Naive thymus-derived CD4-positive, alpha-beta T cell (primary cell): ENCODE results near the gene ENTPD6. TPM values are rescaled to one million over a fixed set of nuclear protein-coding genes. Genes with fewer than 3 reads are reported as not detected.

Experiments used
- ATAC-seq: fragments of 150-1000 bp; cut with Tn5 transposase; 2 replicates; pipeline ENCODE4 v1.10.0; 2021; ENCODE audit warnings: mild to moderate bottlenecking, moderate library complexity
- CTCF ChIA-PET: fragments of 350-600 bp; sonication (Branson Sonifier 250); formaldehyde crosslinking; loops from one replicate; lab custom pipeline; 2021; ENCODE audit warnings: antibody characterized with exemption; lab: Charles Lee
- POLR2A ChIA-PET: fragments of 350-600 bp; sonication (Branson Sonifier 250); formaldehyde crosslinking; loops from one replicate; lab custom pipeline; 2021; ENCODE audit warnings: antibody characterized with exemption, inconsistent platforms; lab: Charles Lee
- DNase-seq, 9 donors: peaks; one replicate each; pipeline versions ENCODE4 v3.0.0 to v3.0.0-alpha.2; 2020 to 2022; ENCODE audit warnings: mixed read lengths in 1 of 9
- H3K27ac ChIP-seq: one replicate; pipeline ENCODE4 v1.7.0; 2013; ENCODE audit warnings: mild to moderate bottlenecking, low read depth, low read length, moderate library complexity
- H3K27me3 ChIP-seq, 2 donors: one replicate each; pipeline ENCODE4 v1.7.0; 2013; ENCODE audit warnings: low read length in 2 of 2, mild to moderate bottlenecking in 2 of 2, moderate library complexity in 2 of 2; ENCODE audit not compliant: control insufficient read depth in 2 of 2, insufficient read depth in 2 of 2
- H3K36me3 ChIP-seq, 3 experiments: 1 replicate in 2 of 3; 2 replicates in 1 of 3; pipeline ENCODE4 v1.7.0; 2013; ENCODE audit warnings: low read length in 3 of 3, mild to moderate bottlenecking in 3 of 3, moderate library complexity in 1 of 3; ENCODE audit not compliant: insufficient read depth in 3 of 3, control insufficient read depth in 2 of 3
- H3K4me1 ChIP-seq, 2 donors: one replicate each; pipeline ENCODE4 v1.7.0; 2013; ENCODE audit warnings: low read length in 2 of 2, mild to moderate bottlenecking in 2 of 2, moderate library complexity in 1 of 2; ENCODE audit not compliant: control insufficient read depth in 2 of 2, insufficient read depth in 2 of 2
- H3K4me3 ChIP-seq: 2 replicates; pipeline ENCODE4 v1.7.0; 2013; ENCODE audit warnings: mild to moderate bottlenecking, low read length
- H3K9me3 ChIP-seq, 3 experiments: 1 replicate in 2 of 3; 2 replicates in 1 of 3; pipeline ENCODE4 v1.7.0; 2013; ENCODE audit warnings: low read length in 3 of 3; ENCODE audit not compliant: control insufficient read depth in 2 of 3
- H3K27ac Mint-ChIP-seq, 9 donors: one replicate each; pipeline ENCODE4 v1.8.0; 2020 to 2022; ENCODE audit warnings: mixed read lengths in 9 of 9, mild to moderate bottlenecking in 8 of 9, moderate library complexity in 5 of 9, inconsistent platforms in 2 of 9
- H3K27me3 Mint-ChIP-seq, 5 donors: one replicate each; pipeline ENCODE4 v1.8.0; 2021 to 2022; ENCODE audit warnings: mixed read lengths in 5 of 5, mild to moderate bottlenecking in 1 of 5
- H3K36me3 Mint-ChIP-seq, 5 donors: one replicate each; pipeline ENCODE4 v1.8.0; 2020 to 2022; ENCODE audit warnings: mixed read lengths in 5 of 5, mild to moderate bottlenecking in 3 of 5, inconsistent platforms in 1 of 5
- H3K4me1 Mint-ChIP-seq, 7 donors: one replicate each; pipeline ENCODE4 v1.8.0; 2020 to 2022; ENCODE audit warnings: mixed read lengths in 7 of 7, mild to moderate bottlenecking in 3 of 7, inconsistent platforms in 1 of 7
- H3K4me3 Mint-ChIP-seq, 10 donors: one replicate each; pipeline ENCODE4 v1.8.0; 2020 to 2022; ENCODE audit warnings: mild to moderate bottlenecking in 10 of 10, mixed read lengths in 10 of 10, moderate library complexity in 6 of 10, inconsistent platforms in 2 of 10
- H3K9me3 Mint-ChIP-seq, 11 donors: one replicate each; pipeline ENCODE4 v1.8.0; 2020 to 2022; ENCODE audit warnings: mixed read lengths in 11 of 11, mild to moderate bottlenecking in 4 of 11, inconsistent platforms in 1 of 11, moderate library complexity in 1 of 11
- intact Hi-C, 2 donors: fragments of 100-400 bp; cut with micrococcal nuclease; formaldehyde crosslinking; loops; one replicate each; pipeline ENCODE4 v1.15.1; 2023
- polyA plus RNA-seq, 2 donors: library from polyadenylated mRNA; unstranded; fragments of 300-500 nt; fragmentation: Illumina TruSeq; gene quantifications; one replicate each; pipeline ENCODE4 v1.2.3, GENCODE V29; 2021
- total RNA-seq, 6 experiments: library from RNA in 5 of 6; stranded (reverse) in 5 of 6; gene quantifications; 1 replicate in 5 of 6; 2 replicates in 1 of 6; pipeline ENCODE4 v1.2.3 and lab custom pipeline; 2021 to 2026

Gene ENTPD6
- total and polyA plus RNA-seq, 7 experiments from 2014 or later, result 41.1 to 108 (median 68.6) TPM

- intact Hi-C loops, result no loop called here
- Histone ChIP-seq H3K4me3 (no peak overlapping the region), H3K9me3 (no peaks in the 10 kb centered on the region), H3K36me3 (peaks cover 0 to 44% (median 0%) of the 10 kb centered on the region in 3 experiments), H3K27ac (no peak overlapping the region), H3K4me1 (no peaks in the 10 kb centered on the region), H3K27me3 (no peaks in the 10 kb centered on the region)
- H3K4me1 Mint-ChIP-seq, result peaks cover 0 to 3% (median 0%) of the 10 kb centered on the region in 7 donors
- H3K9me3 Mint-ChIP-seq, result no peaks in the 10 kb centered on the region
- H3K36me3 Mint-ChIP-seq, result peaks cover 0 to 8% (median 3%) of the 10 kb centered on the region in 5 donors
- DNase-seq, result no peak
- H3K4me3 Mint-ChIP-seq, result no peak overlapping the region
- no peaks in the 10 kb centered on the region for H3K27me3 Mint-ChIP-seq
- H3K27ac Mint-ChIP-seq, result no peak overlapping the region
- ChIA-PET CTCF (no interaction called here), POLR2A (no interaction called here)
- ATAC-seq, result no peak
Observed at GRCh38 chr20:25223765-25224720, 28.5 kb downstream of the ENTPD6 start.

DNA sequence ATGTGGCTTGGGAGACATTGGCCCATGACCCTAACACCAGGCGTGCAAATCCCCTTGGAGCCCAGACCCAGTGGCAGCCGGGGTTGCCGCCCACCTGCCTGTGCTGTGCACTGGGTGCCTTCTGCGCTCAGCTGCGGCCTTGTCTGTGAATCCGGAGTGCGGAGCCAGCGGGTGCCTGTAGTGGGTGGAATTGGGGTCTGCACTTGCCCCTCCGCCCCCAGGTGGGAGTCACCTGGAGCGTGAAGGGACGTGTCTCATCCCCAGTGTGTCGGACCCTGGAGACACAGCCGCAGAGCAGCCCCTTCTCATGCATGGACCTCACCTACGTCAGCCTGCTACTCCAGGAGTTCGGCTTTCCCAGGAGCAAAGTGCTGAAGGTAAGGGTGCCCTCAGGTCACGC lies 29.4 kb downstream of the ENTPD6 start:
- no peaks in the 10 kb centered on the region for H3K9me3 ChIP-seq
- no peak overlapping the region for H3K4me3 ChIP-seq
- no peak overlapping the region for H3K27ac Mint-ChIP-seq
- CTCF ChIA-PET, result no interaction called here
- no peak overlapping the region for H3K27ac ChIP-seq
- H3K36me3 ChIP-seq, result peaks cover 0 to 35% (median 0%) of the 10 kb centered on the region in 3 experiments
- POLR2A ChIA-PET, result no interaction called here
- peaks cover 0 to 3% (median 0%) of the 10 kb centered on the region in 7 donors for H3K4me1 Mint-ChIP-seq
- H3K36me3 Mint-ChIP-seq, result peaks cover 0 to 4% (median 0%) of the 10 kb centered on the region in 5 donors
- no peaks in the 10 kb centered on the region for H3K4me1 ChIP-seq
- ATAC-seq, result no peak
- H3K9me3 Mint-ChIP-seq, result no peaks in the 10 kb centered on the region
- no peaks in the 10 kb centered on the region for H3K27me3 Mint-ChIP-seq
- no peaks in the 10 kb centered on the region for H3K27me3 ChIP-seq
- no peak for DNase-seq
- no peak overlapping the region for H3K4me3 Mint-ChIP-seq
- intact Hi-C loops, result no loop called here

DNA sequence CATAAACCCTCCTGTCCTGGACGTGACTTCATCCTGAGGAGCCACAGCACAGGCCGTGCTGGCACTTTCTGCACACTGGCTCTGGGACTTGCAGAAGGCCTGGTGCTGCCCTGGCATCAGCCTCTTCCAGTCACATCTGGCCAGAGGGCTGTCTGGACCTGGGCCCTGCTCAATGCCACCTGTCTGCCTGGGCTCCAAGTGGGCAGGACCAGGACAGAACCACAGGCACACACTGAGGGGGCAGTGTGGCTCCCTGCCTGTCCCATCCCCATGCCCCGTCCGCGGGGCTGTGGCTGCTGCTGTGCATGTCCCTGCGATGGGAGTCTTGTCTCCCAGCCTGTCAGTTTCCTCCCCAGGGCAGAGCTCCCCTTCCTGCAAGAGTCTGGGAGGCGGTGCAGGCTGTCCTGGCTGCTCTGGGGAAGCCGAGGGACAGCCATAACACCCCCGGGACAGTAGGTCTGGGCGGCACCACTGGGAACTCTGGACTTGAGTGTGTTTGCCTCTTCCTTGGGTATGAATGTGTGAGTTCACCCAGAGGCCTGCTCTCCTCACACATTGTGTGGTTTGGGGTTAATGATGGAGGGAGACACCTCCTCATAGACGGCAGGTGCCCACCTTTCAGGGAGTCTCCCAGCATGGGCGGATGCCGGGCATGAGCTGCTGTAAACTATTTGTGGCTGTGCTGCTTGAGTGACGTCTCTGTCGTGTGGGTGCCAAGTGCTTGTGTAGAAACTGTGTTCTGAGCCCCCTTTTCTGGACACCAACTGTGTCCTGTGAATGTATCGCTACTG lies 30.3 kb downstream of the ENTPD6 start:
- CTCF ChIA-PET, result no interaction called here

DNA sequence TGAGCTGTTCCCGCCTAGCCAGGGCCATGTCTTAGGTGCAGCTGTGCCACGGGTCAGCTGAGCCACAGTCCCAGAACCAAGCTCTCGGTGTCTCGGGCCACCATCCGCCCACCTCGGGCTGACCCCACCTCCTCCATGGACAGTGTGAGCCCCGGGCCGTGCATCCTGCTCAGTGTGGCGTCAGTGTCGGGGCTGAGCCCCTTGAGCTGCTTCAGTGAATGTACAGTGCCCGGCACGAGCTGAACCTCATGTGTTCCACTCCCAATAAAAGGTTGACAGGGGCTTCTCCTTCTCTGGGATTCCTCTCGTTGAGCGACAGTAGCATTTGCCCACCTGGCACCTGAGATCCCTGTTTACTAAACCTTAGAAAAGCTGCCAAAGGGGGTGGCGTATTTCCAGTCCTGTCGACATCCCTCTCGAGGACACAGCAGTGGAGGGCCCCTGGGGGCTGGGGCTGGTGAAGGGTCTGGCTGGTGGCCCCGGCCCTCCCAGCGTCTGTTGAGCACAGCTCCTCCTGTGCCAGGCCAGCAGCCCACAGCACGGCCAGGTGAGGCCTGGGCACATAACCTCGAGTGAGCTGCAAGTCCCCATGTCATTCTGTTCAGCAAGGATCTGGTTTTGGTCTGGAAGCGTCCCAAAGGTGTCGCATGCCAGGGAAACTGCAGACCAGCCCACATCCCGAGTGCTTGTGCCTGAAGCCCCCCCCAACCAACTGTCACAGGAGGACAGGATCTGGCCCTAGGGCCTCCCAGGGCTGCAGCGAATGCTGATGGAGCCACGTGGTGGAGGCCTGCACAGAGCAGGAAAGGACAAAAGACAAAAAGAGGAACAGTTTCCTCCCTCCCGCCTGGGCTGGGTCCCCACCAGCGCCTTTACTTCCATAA lies 31.2 kb downstream of the ENTPD6 start:
- H3K36me3 Mint-ChIP-seq, result peaks cover 0 to 4% (median 0%) of the 10 kb centered on the region in 5 donors
- H3K9me3 Mint-ChIP-seq, result no peaks in the 10 kb centered on the region
- no peaks in the 10 kb centered on the region for H3K27me3 Mint-ChIP-seq
- no peak overlapping the region for H3K27ac ChIP-seq
- peaks cover 0 to 21% (median 0%) of the 10 kb centered on the region in 3 experiments for H3K36me3 ChIP-seq
- no peaks in the 10 kb centered on the region for H3K27me3 ChIP-seq
- intact Hi-C loops, result no loop called here
- H3K4me3 Mint-ChIP-seq, result no peak overlapping the region
- no peaks in the 10 kb centered on the region for H3K9me3 ChIP-seq
- POLR2A ChIA-PET, result no interaction called here
- no peak overlapping the region for H3K27ac Mint-ChIP-seq
- ATAC-seq, result peak; percentile 47
- H3K4me1 ChIP-seq, result no peaks in the 10 kb centered on the region
- CTCF ChIA-PET, result interaction anchor here (0.9 kb wide), 1 partner anchor 27 kb away, joined by 3 read pairs; no protein-coding TSS in a partner anchor
- H3K4me1 Mint-ChIP-seq, result peaks cover 0 to 3% (median 0%) of the 10 kb centered on the region in 7 donors
- no peak overlapping the region for H3K4me3 ChIP-seq
- DNase-seq, result no peak

More for the DNA sequence above, 30.3 kb downstream of the ENTPD6 start:
- Histone ChIP-seq H3K27me3 (no peaks in the 10 kb centered on the region), H3K4me1 (no peaks in the 10 kb centered on the region), H3K36me3 (peaks cover 0 to 29% (median 0%) of the 10 kb centered on the region in 3 experiments), H3K4me3 (no peak overlapping the region), H3K9me3 (no peaks in the 10 kb centered on the region), H3K27ac (no peak overlapping the region)
- Mint-ChIP-seq H3K27me3 (no peaks in the 10 kb centered on the region), H3K9me3 (no peaks in the 10 kb centered on the region), H3K36me3 (peaks cover 0 to 4% (median 0%) of the 10 kb centered on the region in 5 donors), H3K27ac (no peak overlapping the region), H3K4me3 (no peak overlapping the region), H3K4me1 (peaks cover 0 to 3% (median 0%) of the 10 kb centered on the region in 7 donors)
- DNase-seq (no peak), ATAC-seq (peak; percentile 12)
- POLR2A ChIA-PET, result no interaction called here
- intact Hi-C loops, result no loop called here

- no peaks in the 10 kb centered on the region for H3K4me1 ChIP-seq
- no peaks in the 10 kb centered on the region for H3K27me3 ChIP-seq
- peaks cover 0 to 15% (median 0%) of the 10 kb centered on the region in 3 experiments for H3K36me3 ChIP-seq
- H3K4me3 ChIP-seq, result no peak overlapping the region
- ATAC-seq (no peak), DNase-seq (no peak)
- CTCF ChIA-PET, result interaction anchor here (0.9 kb wide), 1 partner anchor 27 kb away, joined by 3 read pairs; no protein-coding TSS in a partner anchor
- H3K4me1 Mint-ChIP-seq, result peaks cover 0 to 3% (median 0%) of the 10 kb centered on the region in 7 donors
- intact Hi-C loops, result no loop called here
- no peak overlapping the region for H3K27ac ChIP-seq
- no peak overlapping the region for H3K4me3 Mint-ChIP-seq
- no peak overlapping the region for H3K27ac Mint-ChIP-seq
- no peaks in the 10 kb centered on the region for H3K9me3 Mint-ChIP-seq
- H3K27me3 Mint-ChIP-seq, result no peaks in the 10 kb centered on the region
- POLR2A ChIA-PET, result no interaction called here
- H3K36me3 Mint-ChIP-seq, result peaks cover 0 to 4% (median 0%) of the 10 kb centered on the region in 5 donors
- no peaks in the 10 kb centered on the region for H3K9me3 ChIP-seq
Observed at GRCh38 chr20:25227317-25227831, 31.9 kb downstream of the ENTPD6 start.
